Endothelial cell of umbilical vein (primary cell): ENCODE results near the gene FBXO34.

Source experiments
- CTCF ChIP-seq, 2 donors: IDR thresholded peaks; 1 replicate in 1 of 2; 2 replicates in 1 of 2; pipeline ENCODE4 v1.5.1; 2011; ENCODE audit warnings: low read length in 2 of 2, mild to moderate bottlenecking in 2 of 2, moderate library complexity in 2 of 2, control low read depth in 1 of 2, inconsistent platforms in 1 of 2, low read depth in 1 of 2; ENCODE audit not compliant: insufficient read depth in 1 of 2; ENCODE audit errors: extremely low read depth in 1 of 2
- FOS ChIP-seq: IDR thresholded peaks from 2 replicates; pipeline ENCODE4 v1.6.1; 2011; ENCODE audit warnings: mild to moderate bottlenecking, low read length, moderate library complexity, borderline replicate concordance; ENCODE audit not compliant: insufficient read depth
- GATA2 ChIP-seq: IDR thresholded peaks from 2 replicates; pipeline ENCODE4 v1.7.0; 2011; ENCODE audit warnings: low read depth, mild to moderate bottlenecking, moderate library complexity, mixed read lengths, low read length; ENCODE audit not compliant: insufficient read length, insufficient read depth
- JUN ChIP-seq: IDR thresholded peaks from 2 replicates; pipeline ENCODE4 v1.6.1; 2011; ENCODE audit warnings: borderline replicate concordance, low read depth; ENCODE audit not compliant: insufficient read length, insufficient read depth
- MAX ChIP-seq: IDR thresholded peaks from 2 replicates; pipeline ENCODE4 v1.6.1; 2011; ENCODE audit not compliant: insufficient read depth, insufficient read length
- POLR2A ChIP-seq: IDR thresholded peaks from 2 replicates; pipeline ENCODE4 v1.6.1; 2012; ENCODE audit warnings: low read depth, mild to moderate bottlenecking, control low read depth, low read length
- POLR2AphosphoS5 ChIP-seq: IDR thresholded peaks from 2 replicates; pipeline ENCODE4 v1.6.1; 2012; ENCODE audit warnings: low read depth, mild to moderate bottlenecking, control low read depth, low read length, moderate library complexity; ENCODE audit not compliant: insufficient read depth

- no peak for TF ChIP-seq CTCF (IDR thresholded peaks at IDR 0.05; ENCODE audit: extremely low read depth in 1 of 2, insufficient read depth in 1 of 2, low read depth in 1 of 2, low read length in 2 of 2)
- no peak for TF ChIP-seq POLR2A
- TF ChIP-seq GATA2, result no peak
- TF ChIP-seq JUN, result no peak
- TF ChIP-seq MAX, result no peak
- no peak for TF ChIP-seq FOS
- no peak for TF ChIP-seq POLR2AphosphoS5
Measured at GRCh38 chr14:55339770-55340169, 68.5 kb downstream of the FBXO34 start.
